ENCODE results near the gene ARHGAP15.

ARHGAP15 gene

DNA sequence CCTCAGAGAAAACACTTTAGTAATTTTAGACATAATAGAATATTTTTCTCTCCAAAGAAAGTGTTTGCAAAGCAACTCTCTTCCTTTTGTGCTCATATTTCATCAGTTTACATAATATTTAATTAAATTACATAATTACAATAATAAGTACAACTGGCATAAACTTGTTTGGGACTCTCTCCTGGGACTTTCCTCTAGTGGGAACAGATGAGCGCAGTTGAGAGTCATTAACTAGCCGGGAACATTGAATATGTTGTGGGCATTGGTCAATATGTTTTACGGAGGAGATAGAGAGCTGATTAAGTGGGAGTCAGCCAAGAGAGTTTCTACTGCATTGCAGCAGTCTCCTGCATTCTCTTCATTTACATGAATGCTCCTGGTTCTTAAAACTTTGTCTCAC, 607.7 kb downstream of the ARHGAP15 start:
- FAIRE-seq: no peak

DNA sequence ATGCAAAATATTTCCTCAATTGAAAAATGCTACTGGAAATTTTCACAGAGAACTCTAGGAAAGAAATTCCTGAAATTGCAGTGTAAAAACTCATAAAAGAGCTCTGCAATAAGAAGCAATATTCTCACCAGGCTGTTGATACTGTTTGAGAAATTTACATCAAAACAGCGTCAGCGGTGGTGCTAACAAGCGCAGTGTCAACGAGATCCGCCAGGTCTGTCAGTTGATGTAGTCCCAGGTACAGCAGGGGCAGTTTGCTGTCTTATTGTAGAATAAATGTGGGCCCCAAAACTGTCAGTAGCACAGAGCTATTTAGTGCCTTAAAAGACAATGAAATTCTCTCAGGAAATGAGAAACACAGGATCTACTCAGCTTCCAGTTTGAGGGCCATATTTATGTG, 611.2 kb downstream of the ARHGAP15 start:
- FAIRE-seq: no peak

DNA sequence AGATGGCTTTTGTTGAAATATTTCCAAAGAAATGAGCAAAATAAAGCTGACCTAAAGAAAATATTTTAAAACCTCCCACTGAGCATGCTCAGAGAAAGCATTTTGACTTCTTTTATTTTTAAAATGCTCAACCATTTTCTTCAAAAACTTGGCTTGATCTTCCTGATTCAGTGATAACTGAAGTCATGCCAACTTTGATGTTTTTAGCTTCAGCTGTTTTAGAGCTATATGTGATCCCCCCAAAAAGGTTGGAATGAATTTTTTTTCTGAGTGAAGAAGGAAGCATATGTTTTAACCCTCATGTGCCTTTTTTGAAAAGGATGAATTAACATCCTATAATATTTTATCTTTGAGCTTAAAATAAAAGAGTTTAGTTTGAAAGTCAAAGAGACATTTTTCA, 612.0 kb downstream of the ARHGAP15 start:
- FAIRE-seq: no peak

DNA sequence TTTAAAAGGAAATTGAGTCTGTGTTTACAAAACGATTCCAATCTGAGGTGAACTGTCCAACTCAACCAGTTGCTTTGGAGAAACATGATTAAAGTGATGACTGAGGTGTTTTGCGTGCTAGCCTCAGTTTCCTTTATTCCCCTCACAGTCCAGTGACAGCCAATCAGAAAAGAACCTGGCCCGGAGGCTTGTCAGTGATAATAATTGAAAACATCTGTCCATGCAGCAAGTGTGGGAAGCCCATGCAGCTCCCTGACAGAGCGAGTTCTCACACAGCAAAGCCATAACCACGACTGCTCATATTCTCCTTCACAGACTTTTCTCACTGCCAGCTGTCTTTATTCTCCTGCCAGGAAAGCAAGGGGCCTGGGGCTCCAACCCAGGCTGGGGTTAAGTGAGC, 613.4 kb downstream of the ARHGAP15 start:
- no peak for FAIRE-seq

DNA sequence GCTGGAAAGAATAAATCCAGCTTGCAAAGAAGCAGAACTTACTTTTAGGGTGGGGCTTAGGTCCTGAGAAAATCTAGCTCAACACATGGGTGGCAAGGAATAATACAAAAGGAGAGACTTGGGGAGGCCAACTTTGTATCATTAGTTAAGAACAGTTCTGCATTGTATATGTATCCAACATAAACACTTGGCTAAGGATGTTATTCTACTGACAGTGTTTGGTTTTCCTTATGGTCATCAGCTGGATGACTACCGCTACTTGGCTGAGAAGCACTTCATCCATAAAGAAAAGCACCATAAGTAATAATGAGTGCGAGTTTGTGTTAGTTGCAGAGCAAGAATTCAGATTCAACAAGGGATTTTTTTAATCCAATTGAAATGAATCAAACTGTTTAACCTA, 614.9 kb downstream of the ARHGAP15 start:
- FAIRE-seq: no peak

DNA sequence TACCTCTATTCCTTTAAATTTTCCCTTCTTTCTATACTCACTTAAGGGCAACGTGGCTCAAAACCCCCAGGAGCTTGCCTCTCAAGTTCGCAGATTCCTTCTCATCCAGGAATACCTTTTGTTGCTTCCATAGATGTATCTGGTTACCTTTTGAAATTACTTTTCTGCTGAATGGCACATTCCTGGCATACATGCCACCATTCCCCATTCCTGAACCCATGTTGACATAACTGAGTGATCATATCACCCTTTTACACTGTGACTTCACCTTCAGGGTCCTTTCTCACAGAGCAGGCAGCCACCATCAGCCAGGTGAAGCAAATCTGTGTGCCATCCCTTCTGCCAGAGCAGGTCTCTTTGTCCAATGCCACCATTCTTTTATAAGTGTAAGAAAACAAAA, 615.8 kb downstream of the ARHGAP15 start:
- no peak for FAIRE-seq

DNA sequence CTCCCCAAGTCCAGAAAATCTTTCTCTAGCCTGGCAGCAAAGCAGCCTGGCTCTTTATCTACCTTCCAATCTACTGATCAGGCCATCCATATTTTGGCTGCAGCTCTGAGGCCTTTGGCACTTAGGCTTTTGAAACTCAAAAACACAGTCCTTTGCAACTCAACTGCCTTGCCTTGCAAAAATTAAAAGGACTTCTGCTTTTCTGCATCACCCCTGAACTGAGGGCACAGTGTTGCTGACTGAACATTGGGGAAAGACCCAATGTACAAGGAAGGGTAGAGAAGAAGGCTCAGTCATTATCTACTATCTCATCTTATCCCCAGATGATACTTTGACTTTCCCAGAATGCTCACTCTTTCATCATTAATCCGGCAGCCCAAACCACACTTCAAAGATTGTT, 625.5 kb downstream of the ARHGAP15 start:
- FAIRE-seq: no peak

DNA sequence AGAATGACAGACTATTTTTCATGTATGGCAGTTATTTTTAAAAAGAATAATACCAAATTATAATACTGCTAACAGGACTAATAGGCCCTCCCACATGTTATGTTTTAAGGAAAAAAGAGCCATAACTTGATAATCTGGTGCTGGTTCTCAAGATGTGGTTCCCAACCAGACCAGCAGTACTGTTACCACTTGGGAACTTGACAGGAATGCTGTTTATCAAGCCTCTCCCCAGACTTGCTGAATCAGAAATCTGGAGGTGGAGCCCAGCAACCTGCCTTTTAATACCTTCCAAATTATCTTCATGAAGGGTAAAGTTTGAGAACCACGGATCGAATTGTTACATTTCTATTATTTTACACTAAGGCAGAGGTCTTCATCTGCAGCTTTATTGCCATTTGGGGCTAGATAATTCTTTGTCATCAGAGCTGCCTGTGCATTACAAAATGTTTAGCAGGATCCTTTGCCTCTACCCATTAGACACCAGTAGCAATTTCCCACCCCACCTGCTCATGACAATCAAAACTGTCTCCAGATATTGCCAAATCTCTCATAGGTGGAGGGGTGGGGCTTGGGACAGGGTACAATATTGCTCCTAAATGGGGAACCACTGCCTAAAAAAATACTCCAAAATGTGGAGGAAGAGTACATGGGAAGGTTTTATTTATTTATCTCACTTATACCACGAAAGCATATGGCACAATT, 629.6 kb downstream of the ARHGAP15 start:
- FAIRE-seq: no peak

DNA sequence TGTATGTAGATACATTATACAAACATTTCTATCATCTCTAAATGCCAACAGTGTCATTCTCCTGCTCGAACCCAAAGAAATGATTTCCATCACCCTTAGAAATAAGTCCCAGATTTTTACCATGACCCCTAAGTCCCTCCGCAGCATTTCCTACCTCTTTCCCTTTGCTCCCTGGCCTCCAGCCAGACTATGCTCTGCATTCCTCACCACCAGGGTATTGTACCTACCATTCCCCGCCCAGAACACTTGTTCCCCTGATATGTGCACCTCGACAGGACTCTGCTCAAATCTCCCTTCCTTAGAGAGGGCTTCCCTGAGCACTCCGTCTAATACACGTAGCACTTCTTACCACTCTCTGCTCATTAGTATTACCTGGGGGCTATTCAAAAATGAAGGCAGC, 630.2 kb downstream of the ARHGAP15 start:
- FAIRE-seq: no peak

DNA sequence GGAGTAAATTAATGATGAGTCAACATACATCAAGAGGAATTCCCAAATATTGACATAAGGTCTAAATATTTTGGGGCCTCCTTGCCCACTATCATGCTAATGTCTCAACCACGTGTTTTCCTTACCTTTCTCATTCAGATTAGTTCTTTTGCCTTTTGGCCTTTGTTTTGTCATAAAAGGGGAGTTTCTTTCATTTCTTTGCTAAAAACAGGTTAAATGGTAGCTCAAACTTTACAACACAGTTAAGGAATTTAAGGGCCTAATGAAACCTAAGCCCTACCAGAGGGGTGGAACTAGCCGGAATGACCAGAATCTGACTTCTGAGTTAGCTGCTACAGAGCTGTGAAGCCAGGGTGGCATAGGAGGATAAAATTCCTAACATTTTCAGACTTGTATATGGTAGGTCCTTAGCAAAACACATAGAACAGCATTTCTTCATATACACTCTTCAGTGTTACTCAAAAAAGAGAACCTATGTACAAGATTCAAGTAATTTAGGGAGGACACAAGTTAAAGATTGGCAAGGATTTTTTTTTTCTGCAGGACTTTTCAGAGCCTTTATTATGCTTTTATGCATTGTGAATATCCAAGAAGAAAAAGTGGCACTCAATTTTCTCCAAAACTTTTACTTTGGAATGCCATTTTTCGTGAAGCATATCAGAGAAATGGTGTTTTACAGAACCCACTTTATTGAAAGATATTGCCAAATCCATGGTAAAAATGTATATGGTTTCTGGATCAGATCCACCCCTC, 633.1 kb downstream of the ARHGAP15 start:
- no peak for FAIRE-seq

DNA sequence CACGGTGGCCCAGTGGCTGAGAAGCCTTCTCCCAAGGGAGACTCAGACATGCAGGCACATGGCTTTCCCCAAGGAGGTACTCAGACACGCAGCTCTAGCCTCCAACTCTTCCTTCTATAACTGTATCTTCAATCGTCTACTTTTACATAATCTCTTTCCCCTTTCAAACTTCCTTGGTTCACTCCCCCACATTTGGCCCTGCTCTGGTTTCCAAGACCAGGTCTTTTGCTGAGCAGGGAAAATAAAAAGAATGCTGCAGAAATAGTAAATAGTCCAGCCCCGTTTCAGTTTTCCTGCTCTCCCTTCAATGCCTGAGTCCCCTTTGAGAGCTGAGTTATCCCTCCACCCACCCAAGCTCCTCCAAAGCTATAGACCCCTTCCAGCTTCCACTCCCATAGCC, 635.0 kb downstream of the ARHGAP15 start:
- no peak for FAIRE-seq

DNA sequence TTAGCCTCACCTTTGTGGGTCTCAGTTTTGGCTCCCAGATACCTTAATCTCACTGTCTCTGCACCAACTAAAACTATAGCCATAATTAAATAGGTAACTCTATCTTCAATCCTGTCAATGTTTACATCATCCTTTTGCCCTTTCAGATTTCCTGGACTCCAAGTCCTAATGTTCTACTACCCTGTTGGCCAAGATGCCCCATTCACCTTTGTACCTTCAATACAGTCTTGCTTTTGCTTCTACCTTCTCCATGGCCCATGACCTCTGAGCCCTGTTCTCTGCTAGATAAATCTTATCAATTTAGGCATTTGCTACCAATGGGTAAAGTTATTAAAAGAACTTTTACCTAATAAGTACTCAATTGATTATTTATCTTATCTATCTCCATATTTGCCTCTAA, 635.5 kb downstream of the ARHGAP15 start:
- no peak for FAIRE-seq

DNA sequence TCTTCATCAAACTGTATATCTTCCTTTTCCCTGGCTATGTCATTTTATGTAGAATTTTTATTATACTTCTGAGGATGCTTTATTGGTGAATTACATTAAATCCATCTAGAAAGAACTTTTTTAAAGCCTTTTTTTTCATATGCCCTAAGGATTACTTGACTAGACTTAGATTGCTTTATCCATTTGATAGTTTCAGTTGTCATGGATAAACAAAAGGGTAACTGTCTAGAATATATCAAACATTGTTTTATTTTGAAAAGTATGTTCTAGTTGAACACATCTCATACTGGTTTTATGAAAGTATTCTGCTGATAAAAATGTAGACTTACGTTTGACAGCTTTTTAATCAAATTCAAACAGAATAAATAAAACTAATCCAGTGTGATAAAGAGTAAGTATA, 639.8 kb downstream of the ARHGAP15 start:
- FAIRE-seq: no peak

DNA sequence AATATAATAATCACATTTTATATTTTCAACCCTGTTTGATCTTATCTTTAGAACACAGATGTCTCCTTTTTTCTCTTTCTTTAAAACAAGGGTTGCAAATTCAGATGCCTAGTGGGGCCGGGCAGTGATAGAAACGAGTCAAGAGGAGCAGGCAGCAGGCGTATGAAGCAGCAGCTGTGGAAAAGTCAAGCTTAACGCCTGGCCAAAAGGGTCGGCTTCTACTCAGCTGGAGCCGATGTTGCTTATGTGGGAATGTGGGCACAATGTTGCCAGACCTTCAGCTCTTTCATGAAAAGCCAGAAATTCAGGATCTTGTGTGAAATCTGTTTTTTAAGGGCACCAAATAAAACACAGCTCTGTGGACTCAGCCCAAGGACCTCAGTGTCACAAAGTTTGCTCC, 642.7 kb downstream of the ARHGAP15 start:
- no peak for FAIRE-seq

DNA sequence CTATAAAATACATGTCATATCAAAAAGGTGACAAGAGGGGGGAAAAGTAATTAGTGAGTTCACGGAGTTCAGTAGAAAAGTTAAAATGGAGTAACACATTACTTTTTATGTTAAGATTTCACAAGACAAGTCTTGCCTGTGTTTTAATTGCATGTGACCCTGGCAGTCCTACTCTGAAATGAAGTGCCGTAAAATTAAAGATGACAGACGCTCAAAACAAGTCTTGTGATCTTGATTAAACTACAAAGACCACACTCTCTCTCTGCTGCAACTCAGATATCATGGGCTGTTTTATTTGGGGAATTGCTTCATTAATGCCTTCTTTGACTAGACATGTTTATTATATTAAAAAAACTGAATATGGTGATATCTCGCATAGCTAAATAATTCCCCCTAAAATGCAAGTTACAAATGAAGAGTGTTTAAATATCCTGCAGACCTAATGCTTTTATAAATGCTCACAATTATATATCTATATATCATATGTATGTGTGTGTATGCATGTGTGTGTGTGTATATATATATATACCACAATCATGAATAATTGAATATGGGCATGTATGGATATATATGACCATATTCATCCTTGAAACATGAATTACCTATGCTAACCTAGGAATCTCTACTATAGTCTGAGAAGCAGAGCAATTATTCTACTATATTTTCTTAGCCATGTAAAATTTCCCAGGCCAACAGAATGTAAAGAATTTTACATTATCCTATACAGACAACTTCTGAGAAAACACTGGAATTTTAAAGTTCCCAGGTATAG, 647.5 kb downstream of the ARHGAP15 start:
- FAIRE-seq: no peak

DNA sequence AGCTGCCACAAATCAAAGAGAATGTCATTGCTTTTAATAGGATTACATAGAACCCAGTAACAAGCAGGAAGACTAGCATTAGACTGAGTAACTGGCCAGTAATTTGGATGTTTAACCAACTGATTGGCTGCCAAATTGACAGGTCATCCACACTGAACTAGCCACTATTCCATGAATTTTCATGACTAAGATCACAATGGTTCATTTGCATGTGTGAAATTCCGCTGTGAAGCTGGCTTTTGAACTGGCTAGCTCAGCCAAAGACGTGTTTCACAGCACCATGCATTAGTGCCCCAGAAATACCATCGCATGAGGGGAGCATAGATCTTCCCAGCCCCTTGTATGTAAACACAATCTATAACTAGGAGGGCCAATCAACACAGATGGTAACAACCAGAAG, 649.8 kb downstream of the ARHGAP15 start:
- no peak for FAIRE-seq

DNA sequence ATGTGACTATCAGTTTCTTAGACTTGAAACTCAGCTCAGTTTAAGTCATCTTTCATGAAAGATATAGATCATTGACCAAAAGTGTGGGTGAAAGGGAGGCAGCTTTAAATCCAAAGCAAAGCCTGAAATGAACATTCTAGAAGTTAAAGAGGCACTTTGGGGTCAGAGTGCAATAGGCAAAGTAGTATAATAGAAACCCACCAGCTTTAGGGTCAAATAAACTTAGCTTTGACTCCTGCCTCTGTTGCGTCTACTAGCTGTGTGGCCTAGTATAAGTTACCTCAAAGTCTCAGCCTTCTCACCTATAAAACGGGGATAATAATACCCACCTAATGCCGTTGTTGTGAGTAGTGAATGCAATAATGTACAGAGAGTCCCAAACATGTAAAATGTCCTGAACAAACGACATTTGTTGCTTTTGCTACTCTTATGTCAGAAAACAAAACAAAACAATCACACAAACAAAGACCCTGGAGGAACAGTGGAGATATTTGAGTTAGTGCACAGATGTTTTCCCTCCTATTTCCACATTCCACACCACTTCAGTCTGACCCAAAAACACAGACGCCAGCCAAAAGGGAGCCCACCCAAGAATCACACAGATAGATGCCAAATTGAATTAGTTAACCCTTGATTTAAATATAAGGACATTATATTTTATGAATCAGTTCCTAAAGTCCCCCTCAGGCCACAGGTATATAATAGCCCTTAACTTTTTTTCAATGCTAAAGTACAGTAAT, 657.0 kb downstream of the ARHGAP15 start:
- no peak for FAIRE-seq

DNA sequence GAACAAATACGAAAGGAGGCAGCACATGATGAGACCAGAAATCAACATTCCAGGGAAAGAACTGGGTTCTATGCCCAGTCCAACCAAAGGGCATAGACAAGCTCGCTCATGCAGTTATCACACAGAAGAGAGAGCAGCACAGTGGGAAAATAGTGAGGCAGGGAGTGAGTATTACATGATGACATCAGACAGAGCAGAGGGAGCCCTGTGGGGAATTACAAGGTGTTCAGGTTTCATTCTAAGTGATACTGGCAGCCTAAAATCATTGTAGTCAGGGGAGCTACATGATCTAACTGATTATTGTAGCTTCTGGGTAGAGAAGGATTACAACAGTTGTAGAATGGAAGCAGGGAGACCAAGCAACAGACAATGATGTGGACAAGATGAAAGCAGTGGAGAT, 658.5 kb downstream of the ARHGAP15 start:
- no peak for FAIRE-seq

DNA sequence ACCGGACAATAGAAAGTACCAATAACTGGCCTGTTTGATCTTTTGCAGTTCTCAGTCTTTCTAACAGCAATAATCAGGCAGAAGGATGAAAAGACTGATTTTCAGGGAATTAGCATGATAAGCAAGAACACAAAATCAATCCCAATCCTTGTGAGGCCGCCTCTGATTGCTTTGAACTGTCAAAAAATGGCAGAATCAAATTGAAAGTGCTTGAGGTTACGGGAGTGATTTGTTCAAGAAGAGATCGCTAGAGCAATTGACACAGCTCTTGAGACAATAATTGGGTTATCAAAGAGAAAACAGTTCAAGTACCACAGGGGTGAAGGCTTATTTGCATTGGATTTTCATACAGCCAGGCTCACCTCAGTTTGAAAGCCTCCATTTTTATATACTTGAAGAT, 663.4 kb downstream of the ARHGAP15 start:
- FAIRE-seq: no peak

DNA sequence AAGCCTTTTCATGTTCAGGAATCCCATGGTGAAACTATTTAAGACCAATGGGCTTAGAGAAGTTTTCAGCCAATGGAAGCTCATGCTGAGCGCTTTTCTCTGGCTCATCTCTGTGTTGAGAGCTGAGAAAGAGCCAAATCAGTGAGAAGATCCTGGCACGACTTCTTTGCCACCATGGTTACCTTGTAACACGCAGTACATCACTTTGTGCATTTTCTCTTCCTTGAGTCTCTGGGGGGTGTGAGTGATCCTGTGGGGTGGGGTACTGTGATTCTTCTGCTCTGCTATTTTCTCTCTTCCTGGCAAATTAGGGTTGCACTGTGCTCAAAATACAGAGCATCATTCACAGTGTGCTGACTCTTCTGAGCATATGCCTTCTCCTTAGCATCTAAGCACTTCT, 664.2 kb downstream of the ARHGAP15 start:
- FAIRE-seq: no peak

DNA sequence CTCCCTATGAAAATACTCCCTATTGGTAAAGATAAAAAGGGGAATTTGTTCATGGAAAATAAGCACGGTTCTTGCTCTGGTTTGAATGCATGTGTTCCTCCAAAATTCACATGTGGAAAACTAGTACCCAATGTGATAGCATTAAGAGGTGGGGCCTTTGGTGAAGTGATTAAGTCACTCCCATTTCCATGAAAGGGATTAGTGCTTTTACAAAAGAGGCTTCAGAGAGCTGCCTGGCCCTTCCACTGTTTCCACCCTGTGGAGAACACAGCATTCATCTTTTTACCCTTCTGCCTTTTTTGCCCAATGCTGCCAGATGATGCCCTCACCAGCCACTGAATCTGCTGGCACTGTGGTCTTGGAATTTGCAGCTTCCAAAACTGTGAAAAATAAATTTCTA, 666.8 kb downstream of the ARHGAP15 start:
- FAIRE-seq: no peak

DNA sequence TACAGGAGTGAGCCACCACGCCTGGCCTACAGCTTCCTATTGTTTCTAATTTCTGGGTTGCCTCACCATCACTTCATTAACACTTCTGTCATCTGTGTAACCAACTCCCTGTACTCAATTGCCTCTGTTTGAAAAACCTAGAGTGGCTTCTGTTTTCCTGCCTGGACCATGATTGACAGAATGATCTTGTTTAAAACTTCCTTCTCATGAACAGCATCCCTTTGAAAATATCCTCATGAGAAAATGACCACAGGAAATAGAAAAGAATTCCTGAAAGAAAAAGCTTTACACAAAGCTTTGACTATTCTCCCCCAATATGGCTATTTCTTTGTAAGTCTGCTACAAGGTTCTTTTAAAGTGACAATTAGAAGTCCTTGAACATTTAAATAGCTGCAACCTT, 672.3 kb downstream of the ARHGAP15 start:
- FAIRE-seq: no peak

DNA sequence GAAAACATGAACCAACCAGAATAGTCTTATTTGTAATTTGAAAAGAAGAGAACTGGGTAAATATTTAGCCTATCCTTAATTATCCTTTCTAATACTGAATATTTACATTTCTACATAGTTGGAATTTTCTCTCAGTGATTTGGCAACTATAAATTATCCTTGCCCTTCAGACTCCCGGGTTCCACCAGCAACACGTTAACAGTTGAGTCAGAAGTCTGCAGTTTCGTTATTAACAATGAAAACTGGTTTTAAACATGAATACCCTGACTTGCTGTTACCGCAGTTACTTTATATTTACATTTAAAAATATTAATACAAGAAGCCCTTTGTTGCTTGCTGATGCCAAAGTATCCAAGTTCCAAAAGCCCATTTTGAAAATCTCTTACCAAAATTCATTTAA, 673.0 kb downstream of the ARHGAP15 start:
- no peak for FAIRE-seq
